Fibroblast of lung (primary cell): ENCODE data around the gene CCDC196.

Experiments used
- EZH2 ChIP-seq: IDR thresholded peaks from 2 replicates; pipeline ENCODE4 v1.5.1; 2012; ENCODE audit warnings: low read length, control low read depth, mild to moderate bottlenecking; ENCODE audit errors: missing control alignments
- TF ChIP-seq, protein P1 (sequence below), 2 donors: IDR thresholded peaks in 1 of 2; conservative IDR thresholded peaks in 1 of 2; 1 replicate in 1 of 2; 2 replicates in 1 of 2; pipeline ENCODE4 v1.5.1; 2011 to 2012; ENCODE audit warnings: low read length in 2 of 2, control low read depth in 1 of 2, inconsistent platforms in 1 of 2, low read depth in 1 of 2, mild to moderate bottlenecking in 1 of 2

DNA sequence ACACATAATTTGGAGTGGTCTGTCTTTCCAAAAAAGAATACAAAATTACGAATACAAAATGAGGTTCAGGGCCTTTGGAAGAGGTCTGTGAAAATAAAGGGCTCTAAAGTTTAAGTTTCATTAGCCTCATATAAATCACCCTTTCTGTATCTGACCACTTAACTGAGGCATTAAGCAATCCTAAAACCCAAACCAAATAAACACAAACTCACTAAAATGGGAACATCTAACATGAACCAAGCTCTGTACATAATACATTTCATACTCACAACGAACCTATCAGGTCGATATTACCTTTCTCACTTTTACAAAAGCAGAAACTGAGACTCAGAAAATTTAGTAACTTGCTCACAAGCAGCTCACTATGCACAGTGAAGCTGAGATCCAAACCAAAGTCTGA lies 1.1 kb upstream of the CCDC196 start:
- no peak for TF ChIP-seq EZH2
- TF ChIP-seq, protein P1, sequence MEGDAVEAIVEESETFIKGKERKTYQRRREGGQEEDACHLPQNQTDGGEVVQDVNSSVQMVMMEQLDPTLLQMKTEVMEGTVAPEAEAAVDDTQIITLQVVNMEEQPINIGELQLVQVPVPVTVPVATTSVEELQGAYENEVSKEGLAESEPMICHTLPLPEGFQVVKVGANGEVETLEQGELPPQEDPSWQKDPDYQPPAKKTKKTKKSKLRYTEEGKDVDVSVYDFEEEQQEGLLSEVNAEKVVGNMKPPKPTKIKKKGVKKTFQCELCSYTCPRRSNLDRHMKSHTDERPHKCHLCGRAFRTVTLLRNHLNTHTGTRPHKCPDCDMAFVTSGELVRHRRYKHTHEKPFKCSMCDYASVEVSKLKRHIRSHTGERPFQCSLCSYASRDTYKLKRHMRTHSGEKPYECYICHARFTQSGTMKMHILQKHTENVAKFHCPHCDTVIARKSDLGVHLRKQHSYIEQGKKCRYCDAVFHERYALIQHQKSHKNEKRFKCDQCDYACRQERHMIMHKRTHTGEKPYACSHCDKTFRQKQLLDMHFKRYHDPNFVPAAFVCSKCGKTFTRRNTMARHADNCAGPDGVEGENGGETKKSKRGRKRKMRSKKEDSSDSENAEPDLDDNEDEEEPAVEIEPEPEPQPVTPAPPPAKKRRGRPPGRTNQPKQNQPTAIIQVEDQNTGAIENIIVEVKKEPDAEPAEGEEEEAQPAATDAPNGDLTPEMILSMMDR (conservative IDR thresholded peaks at IDR 0.05 in 1 of 2, IDR thresholded peaks at IDR 0.05 in 1 of 2; ENCODE audit: low read depth in 1 of 2, low read length in 2 of 2): no peak
